ENCODE results near the gene CHN2.

CHN2 gene

DNA sequence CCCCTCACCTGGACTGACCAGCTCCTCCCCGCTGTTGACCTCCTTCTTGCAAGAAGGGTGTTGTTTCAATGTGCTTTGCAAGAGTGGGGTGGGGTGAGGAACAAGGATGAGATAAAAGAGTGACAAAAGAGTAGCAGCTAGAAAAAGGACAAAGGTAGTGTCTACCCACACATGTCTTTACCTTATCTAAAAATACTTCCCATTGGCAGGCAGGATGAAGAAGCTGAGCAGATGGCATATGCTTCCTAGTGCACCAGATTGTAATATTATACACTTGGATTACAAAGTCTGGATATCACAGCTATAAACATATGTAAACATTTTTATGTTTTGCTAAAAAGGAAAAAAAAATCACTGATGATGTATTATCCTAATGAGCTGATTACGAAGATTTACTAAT lies 34.5 kb downstream of the CHN2 start:
- no peak for DNase-seq

DNA sequence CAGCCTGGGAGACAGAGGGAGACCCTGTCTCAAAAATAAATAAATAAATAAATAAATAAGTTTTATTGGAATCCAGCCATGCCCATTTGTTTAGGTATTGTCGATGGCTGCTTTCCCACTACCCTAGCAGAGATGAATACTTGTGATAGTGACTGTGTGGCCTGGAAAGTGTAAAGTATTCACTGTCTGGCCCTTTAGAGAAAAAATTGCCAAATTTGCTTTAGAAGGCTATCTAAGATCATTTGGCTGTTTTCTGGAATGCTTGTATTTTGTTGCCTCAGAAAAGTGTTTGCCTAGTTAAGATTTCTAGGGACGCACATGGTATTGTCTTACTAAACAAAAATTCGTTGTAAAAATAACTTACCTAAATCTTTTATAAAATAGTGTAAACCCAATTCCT lies 35.4 kb downstream of the CHN2 start:
- no peak for DNase-seq

DNA sequence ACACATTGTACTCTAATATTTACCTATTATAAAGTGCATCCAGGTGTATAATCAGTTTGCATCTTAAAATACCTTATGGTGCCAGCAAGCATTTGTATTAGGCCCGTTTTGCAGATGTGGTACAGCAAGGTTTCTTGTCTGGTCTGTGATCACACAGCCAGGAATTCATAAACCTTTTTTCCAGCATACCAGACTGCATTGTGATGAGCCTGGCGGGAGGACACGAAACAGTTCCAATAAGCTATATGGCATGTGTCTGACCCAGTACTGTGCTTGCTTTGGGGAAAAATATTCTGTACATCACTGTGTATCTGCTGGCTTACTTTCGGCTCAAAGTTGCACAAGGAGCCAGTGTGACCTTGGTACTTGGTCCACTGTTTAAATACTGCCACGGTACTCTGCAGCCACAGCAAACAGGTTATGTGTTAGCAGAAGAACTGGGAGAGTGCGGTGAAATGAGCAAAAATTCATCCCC lies 36.3 kb downstream of the CHN2 start:
- no peak for DNase-seq

DNA sequence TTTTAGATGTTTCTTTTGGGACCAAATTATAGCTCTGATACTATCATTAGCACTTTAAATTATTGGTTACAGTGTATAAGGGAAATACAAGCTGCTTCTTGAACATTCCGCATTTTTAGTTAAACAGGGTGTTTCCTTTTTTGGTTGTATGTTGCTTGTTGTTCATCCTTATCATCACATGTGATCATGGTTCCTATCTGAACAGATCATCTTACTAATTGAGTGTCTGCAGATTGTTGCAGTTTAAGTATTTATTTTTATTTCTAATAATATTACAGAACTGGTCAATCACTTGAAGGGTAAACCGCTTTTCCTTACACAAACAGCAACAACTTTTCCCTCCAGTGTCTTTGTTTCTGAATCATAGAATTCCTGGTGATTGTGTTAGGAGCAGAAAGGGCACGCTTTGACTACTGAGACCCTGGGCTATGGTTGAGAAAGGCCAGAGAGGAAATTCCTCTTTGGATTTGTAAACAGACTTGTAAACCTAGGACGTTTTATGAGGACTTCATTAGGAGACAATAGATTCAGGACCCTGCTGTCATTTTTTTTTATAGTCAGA lies 37.2 kb downstream of the CHN2 start:
- no peak for DNase-seq

DNA sequence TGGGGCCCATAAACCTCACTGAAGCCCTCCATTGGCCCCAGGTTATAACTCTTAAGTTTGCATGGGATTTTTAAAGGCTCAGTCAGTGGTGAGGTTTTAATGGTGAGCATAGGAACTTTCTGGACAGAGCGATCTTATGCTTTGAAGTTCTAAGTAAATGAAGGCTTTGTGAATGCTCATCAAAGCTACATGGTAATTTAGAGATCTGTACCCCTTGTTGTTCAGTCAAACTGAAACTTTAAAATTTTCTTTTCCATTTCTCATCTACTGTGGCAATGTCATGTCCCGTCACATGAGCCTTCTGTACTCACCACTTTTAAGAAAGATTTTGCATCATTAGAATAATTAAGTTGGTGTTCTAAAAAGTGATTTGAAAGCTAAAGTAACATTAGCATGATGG lies 39.9 kb downstream of the CHN2 start:
- DNase-seq = no peak

DNA sequence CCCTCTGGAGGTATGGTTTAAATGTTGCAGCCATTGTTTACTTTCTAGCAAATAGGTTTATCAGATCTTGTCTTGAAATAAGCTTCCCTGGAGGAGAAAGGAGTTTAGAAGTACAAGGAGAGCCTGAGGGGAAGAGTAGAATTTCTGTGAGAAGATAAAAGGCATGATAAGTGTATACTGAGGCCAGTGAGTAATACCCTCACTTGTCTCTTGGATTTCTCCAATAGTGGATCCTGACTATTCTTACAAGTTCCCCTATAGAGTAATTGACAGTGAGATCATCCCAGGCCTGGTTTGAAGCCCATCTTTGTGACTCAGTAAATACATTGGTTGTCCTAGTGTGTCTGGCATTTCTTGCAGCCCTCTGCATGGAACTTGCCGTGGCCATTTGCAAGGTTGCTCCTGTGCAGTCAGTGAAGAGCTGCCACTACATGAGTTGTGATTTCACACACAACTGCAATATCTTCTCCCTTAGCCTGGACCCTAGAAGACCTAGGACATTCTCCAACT lies 41.6 kb downstream of the CHN2 start:
- no peak for DNase-seq

DNA sequence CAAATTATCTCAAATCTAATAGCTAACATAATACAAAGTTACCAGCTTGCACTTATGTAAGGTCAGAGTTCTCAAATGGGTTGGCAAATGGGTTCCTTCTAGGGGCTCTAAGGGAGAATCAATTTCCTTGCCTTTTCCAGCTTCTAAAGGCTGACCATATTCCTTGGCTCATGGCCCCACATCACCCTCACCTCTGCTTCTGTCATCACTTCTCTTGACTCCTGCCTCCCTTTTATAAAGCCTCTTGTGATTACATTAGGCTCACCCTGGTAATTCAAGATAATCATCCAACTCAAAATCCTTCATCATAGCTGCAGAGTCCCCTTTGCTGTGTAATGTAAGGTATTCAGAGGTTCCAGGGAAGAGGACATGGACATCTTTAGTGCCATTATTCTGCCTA lies 42.1 kb downstream of the CHN2 start:
- DNase-seq = no peak

DNA sequence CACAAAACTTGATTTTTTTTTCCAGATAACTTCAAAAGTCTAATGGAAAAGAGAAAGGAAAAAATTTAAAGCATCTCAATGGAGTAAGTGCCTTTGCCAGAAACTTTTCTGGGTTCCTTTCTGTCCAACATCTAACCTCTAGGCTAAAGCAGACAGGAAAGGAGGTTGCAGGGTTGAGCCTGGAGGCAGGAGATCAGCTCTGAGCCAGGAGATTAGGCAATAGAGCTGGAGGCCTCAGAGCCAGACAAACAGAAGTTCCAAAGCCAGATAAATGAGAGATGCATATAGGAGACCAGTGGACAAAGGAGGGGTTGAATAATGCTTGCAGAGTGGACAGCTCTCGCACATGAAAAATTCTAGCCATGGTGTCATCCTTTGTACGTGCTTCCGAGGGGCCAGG lies 42.9 kb downstream of the CHN2 start:
- no peak for DNase-seq

DNA sequence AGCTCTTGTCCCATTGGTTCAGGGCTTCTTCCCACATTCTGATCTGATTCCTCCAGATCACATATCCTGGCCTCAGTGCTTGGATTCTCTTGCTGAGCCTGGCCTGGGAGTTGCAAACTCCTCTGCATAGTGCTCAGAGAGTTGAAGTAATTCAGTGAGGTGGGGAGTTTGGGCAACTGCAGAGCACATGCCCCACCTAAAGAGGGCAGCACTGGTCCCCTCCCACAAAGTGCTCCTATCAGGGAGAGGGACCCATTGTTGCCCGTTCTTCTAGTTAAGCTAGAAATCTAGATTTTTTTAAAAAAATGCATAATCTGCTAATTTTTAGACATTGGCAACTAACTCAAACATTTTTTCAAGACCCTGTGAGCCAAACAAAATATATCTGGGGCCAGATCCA lies 45.1 kb downstream of the CHN2 start:
- DNase-seq = no peak

DNA sequence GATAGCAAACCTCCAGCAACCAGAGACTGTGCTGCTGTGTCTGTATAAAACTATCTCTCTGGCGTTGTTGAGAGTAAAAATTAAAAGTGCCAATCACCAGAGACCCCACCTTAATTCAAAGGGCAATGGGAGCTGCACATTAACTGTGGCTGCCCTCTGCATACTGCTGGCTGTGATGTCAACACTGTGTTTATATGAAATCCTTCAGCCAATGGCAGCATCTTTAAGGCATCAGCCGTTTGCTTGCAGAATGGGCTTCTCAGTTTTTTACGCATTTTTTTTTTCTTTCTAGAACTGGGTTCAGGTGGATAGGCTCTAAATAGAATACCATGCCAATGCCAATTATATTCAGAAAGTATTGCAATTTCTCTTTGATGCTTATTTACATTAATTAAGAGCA lies 47.7 kb downstream of the CHN2 start:
- no peak for DNase-seq

DNA sequence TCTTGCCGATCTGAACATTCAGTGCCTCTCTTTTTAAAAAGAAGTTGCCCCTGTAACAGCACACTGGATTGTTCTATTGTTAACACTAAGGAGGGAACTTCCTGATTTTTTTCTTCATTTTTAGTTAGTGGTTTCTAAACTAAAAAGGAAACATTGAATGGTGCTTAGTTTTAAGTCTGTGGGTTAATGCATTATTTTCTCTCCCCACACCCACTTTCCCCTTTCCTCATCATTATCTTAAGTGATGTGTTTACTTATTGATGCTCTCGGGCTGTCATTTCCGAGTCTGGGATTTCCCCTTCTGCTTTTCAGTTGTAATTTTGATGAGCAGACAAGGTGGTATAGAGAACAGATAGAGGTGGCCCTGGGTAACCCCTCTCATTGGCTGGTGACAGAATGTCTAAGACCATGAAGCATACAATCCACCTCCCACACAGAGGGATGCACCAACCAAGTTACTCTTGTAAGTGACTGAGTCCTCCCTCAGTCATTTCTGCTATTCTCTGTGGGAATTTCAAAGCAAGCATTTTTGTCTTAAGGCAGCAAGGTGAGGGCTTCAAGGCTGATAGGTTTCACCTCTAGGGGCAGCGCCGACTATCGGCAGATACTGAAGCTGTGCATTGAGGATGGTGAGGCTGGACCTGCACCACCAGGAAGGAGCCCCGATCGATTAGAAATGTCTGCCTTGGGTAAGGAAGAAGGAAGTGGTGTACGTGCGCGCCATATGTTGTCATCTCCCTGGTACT lies 49.5 kb downstream of the CHN2 start:
- DNase-seq = no peak

DNA sequence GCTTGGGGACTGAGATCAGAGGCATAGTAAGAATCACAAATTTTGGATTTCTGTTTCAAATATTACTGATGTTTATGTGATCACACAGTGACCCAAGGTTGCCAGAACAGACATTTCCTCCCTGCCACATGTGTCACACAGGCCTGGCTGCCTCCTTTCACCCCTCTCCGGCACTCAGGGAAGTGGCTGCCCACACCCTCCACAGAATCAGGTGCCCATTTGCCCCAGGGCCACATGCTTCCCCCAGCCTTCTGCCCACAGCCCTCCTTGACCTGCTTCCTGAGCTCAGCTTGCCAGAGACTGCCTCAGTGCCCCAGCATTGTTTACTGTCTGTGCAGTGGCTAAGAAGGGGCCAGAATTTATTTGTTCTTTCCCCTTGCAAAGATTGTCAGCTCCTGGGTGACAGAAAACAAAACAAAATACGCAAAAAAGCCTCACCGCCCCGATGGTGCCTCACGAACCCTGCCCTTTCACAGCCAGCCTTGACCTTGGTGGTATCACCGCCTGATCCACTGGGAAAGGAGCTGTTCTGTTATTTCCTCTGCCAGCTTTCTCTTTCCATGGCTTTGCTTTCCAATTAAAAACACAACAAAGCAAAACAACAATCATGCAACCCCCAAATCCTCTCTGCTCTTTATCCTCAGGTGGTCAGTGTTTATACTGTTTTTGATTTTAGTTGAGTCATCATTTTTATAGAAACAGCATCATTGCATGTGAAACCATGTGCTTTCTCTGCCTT lies 52.8 kb downstream of the CHN2 start:
- no peak for DNase-seq

DNA sequence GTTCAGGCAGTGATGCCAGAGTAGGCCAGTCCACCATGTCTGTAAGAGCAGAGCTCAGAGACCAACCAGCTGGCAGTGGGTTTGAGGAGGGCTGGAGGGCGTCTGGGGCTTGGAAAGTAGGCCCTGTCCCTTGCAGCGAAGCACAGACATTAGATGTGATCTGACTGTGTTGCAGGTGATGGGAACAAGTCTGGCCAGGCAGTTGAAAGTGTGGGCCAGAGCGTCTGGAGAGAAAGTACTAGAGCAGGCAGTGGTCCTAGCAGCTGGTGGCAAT lies 53.3 kb downstream of the CHN2 start:
- DNase-seq = no peak

DNA sequence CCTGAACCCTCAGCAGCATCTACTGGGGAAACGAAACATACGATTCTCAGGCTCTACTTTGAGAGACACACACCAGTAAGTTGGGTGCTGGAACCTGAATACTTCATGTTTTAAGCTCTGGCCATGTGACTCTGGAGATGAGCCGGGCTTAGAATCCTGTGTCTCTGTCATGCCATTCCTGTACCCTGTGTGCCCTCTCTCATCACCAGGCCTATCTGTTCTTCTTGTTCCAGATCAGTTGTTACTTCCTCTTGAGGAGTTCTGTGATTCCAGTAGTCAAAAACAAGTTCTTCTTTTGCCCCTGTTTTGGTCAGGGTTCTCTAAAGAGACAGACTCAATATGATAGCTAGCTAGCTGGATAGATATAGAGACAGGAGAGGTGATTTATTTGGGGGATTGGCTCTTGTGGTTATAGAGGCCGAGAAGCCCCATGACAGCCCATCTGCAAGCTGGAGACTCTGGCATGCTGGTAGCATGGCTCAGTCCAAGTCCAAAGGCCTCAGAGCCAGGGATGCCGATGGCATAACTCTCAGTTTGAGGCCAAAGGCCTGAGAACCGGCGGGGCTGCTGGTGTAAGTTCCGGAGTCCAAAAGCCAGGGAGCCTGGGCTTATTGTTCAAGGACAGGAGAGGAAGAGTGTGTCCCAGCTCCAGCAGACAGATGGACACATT lies 54.3 kb downstream of the CHN2 start:
- no peak for DNase-seq

DNA sequence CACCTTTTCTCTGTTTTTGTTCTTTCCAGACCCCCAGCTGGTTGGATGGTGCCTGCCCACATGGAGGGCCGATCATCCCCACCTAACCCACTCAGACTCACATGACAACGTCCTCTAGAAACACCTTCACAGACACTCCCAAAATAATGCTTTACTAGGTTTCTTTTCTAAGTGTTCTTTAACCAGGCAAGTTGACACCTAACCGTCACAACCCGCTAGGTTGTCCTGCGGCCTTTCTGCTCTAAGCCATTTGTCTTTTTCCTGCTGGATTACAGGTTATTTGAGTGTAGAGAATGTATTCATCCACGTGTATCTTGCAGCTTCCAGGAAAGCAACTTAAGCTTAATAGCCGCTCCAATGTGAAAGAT lies 54.8 kb downstream of the CHN2 start:
- no peak for DNase-seq

DNA sequence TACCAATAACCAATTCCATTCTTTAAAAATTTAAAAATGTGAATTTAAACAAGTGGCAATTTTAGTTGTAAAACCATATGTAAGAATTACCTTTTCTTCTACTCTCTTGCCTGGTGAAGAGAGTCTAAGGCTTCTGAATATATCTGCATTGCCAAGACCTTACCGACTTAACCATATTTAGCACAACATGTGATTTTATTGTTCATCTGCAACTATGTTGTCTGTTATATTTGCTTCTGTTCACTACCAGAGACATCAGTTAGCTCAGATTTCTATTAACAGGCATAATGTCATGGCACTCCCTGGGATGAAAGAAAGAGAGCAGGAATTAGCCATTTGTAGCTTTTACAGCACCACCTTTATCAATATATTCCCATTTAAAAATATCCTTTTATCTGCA lies 55.3 kb downstream of the CHN2 start:
- DNase-seq = no peak

DNA sequence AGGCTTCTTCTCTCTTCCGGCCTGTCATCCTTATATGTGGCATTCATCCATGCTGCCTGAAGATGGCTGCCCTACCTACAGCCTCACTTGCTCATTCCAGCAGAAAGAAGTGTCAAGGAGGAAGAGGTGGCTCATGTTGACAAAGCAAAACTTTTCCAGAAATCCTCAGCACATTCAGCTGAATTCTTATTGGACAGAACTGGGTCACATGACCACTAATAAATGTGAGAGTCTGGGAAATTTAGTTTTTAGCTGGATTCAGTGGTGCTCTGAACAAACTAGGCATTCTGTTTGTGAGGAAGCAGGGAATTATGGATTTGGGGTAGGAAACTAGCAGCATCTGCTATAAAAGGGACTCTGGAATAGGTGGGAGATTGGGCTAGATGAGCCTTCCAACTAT lies 58.6 kb downstream of the CHN2 start:
- no peak for DNase-seq

DNA sequence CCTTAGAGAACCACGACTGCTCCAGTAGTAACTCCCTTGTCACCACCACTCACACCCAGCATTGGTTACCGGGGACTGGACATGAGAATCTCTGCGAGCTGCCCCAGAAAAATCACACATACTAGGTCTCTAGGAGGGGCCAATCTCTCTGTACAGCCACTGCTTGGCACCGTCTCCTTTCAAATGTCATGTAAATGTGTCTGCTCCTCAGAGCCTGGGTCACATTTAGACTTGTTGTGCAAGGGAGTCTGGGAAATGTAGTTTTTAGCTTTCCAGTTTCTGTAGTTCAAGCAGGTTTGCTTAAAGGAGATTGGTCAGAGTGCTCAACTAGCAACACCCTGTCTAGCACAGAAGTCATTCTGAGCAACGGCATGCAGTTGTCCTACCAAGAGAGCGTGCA lies 60.0 kb downstream of the CHN2 start:
- DNase-seq = no peak

DNA sequence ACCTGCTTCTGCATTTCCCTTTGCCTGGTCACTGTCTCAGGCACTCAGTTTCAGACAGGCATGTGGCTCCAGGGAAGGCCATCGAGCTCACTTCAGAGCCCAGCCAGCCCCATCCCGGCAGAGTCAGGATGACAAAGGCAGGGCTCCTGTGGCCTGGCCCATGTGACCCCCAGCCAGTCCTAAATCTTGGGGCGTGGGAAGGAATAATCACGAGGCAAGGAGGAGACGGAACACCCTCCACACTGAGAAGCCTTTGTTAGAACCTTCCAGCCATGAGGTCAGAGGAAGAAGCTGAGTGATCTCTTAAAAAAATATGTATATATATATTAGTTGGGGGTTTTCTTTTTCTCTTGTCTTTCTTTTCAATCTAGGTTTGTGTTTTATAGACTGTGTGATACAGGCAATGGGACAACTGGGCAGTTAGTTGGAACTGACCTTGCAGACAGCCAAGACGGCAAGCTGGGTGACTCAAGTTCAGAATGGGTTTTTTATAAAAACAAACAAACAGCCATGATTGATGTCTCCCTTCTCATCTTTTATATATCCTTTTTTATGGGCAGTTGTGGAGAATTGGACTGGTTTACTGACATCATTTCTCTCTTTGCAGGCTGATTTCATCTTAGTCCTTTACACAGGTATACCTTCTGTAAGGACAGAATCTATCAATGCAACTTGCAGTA lies 60.8 kb downstream of the CHN2 start:
- no peak for DNase-seq

DNA sequence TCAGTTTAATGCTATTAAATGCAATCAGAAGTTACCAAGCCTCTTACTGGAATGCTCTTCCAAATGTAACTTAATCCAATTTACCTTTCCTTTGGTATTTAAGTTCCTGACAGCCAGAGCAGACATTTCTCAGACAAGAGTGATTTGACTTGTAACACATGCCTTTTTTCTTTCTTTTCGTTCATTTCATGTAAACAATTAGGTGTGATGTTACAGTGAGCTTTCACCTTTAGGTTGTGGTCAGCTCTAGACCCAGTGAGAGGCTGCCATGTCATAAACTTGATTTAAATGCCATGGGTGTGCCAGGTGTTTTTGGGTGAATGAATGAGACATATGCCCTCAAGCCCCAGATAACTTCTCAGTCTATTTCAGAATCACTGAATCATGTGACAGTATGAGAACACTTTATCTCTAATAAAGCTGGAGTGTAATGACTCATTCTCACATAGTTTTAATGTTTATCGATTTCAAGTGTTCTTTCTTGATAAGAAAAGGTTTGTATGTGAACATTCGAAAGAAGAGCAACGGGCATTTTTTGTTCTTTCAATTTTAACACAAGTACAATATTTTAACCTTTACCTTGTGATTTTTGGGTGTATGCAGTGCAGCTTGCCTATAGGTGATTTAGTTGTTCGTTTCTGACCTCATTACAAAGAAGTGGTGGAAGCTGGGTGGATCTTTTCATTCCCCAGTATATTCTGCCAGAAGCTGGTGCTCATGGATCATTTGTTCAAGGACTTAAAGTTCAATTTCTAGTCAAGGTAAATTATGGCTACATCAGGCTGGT lies 61.5 kb downstream of the CHN2 start:
- no peak for DNase-seq

DNA sequence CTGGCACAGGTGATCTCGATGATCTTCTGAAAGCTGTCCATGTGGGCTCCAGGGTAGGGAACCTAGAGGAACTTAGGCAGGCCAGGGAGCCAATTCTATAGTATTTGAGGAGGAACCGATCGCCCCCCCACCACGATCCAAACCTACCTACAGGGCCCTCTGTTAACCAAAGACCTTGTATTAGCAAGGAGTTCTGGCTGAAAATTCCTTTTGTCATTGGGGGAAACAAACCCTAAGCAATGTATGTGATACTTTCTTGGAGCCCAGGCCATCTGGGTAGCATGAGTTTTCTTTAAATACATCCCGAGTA lies 62.1 kb downstream of the CHN2 start:
- DNase-seq = no peak

DNA sequence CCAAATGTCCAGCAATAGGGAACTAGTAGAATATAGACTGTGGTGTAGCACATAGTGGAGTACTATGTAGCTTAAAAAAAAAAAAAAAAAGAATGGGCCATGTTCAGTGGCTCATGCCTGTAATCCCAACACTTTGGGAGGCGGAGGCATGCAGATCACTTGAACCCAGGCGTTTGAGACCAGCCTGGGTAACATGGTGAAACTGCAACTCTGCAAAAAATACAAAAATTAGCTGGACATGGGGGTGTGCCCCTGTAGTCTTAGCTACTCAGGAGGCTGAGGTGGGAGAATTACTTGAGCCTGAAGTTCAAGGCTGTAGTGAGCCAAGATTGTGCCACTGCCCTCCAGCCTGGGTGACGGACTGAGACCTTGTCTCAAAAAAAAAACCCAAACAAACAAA lies 64.4 kb downstream of the CHN2 start:
- DNase-seq = no peak

Data from midbrain (tissue), 1 donor.